ENCODE measurements around the gene TSPOAP1. TPM values are rescaled to one million over a fixed set of nuclear protein-coding genes. Genes with fewer than 3 reads are reported as not detected.

The TSPOAP1 gene
- total RNA-seq, 1 donor from 2014 or later, result 27.9 TPM

DNA sequence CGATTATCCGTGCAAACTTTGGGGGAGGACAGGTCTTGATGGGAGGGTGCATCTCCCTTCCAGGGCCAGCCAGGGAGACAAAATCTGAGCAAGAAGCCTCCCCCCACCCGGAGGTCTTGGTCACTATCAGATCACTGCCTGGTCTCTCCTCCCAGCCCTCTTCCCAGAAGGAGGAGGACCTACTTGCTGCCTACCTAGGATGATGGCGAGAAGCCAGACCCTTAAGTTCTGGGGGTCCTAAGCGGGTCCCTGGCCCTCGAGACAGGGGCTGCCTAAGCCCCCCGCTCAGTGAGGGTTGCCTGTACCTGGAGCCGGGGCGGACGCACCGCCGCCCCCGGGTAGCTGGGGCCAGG, 4.6 kb downstream of the TSPOAP1 start:
- no peak for DNase-seq (ENCODE audit: low read depth, low spot score)
- no peaks in the 10 kb centered on the region for H3K9me3 Mint-ChIP-seq
- peaks cover 2% of the 10 kb centered on the region for H3K36me3 Mint-ChIP-seq (ENCODE audit: low read depth)
- no peaks in the 10 kb centered on the region for H3K27me3 Mint-ChIP-seq (ENCODE audit: low read depth)
- peak overlapping the region; percentile 62 for H3K27ac Mint-ChIP-seq (ENCODE audit: unreplicated experiment)
- H3K4me1 Mint-ChIP-seq, result peaks cover 31% of the 10 kb centered on the region
- peak overlapping the region; percentile 44 for H3K4me3 Mint-ChIP-seq
- no peak for TF ChIP-seq CTCF (conservative IDR thresholded peaks at IDR 0.05)

DNA sequence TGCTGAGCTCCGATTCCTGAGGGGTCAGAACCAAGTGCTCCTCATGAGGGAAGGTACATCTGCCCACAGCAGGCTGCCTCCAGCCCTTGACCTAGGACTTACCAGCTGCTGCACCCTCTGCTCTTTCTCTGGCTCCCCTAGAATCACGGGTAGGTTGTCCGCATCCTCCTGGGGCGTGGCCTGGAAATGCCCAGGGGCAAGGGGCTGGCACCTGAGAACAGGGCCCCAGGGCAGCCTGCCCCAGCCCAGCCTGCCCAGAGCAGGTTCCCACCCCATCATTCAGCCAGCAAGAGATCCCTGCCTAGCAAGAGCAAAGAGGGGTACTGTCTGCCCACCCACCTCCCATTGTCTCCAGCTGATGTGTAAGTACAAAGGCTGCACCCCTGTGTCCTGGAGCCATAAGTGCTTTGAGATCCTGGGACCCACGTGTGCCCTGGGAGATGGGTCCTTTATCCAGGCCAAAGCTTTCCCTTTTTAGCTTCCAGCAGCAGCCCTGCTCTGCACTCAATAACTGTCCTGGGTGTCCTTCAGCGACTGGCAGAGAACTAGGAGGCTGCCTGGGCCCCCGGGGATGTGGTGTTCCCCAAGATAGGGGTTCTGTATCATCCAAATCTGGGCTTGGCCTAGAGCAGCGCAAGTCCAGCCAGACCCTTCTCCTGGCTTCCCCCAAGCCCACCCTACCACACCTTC, 5.1 kb downstream of the TSPOAP1 start:
- Mint-ChIP-seq H3K4me1 (peaks cover 25% of the 10 kb centered on the region), H3K27ac (ENCODE audit: unreplicated experiment) (peak overlapping the region; percentile 78), H3K27me3 (ENCODE audit: low read depth) (no peaks in the 10 kb centered on the region), H3K36me3 (ENCODE audit: low read depth) (peaks cover 2% of the 10 kb centered on the region), H3K4me3 (peak overlapping the region; percentile 44), H3K9me3 (no peaks in the 10 kb centered on the region)
- no peak for DNase-seq (ENCODE audit: low read depth, low spot score)
- TF ChIP-seq CTCF (conservative IDR thresholded peaks at IDR 0.05), result no peak

DNA sequence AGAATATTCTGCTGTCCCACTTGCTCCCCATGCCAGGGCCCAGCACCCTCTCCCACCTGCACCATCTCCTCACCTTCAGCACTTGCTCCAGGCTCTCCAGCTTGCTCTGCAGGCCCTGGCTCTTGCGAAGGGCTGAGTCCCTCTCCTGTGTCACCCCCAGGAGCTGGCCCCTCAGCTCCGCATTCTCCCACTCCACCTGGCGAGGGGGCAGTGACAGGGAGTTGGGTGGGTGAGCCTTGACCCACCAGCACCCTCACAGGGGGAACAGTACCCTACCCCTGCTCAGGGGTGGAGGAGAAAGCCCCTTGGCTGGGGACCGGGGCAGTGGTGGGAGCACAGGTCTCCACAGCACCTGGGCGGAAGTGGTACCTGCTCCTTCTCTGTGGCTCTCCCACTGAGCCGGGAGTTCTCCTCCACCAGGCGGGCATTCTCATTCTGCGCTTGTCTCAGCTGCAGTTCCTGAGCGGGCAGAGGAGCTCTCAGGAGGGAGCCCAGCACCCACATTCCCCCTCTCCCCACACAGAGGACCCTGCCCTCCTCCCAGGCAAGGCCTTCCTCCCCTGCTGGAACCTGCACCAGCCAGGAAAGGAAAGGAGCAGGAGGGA, 5.9 kb downstream of the TSPOAP1 start:
- peaks cover 2% of the 10 kb centered on the region for H3K36me3 Mint-ChIP-seq (ENCODE audit: low read depth)
- no peak overlapping the region for H3K27ac Mint-ChIP-seq (ENCODE audit: unreplicated experiment)
- TF ChIP-seq CTCF (conservative IDR thresholded peaks at IDR 0.05), result no peak
- H3K4me1 Mint-ChIP-seq, result peaks cover 17% of the 10 kb centered on the region
- no peaks in the 10 kb centered on the region for H3K9me3 Mint-ChIP-seq
- H3K27me3 Mint-ChIP-seq (ENCODE audit: low read depth), result no peaks in the 10 kb centered on the region
- H3K4me3 Mint-ChIP-seq, result no peak overlapping the region
- DNase-seq (ENCODE audit: low read depth, low spot score), result no peak

GRCh38 chr17:58321571-58322525, 6.7 kb downstream of the TSPOAP1 start:
- H3K4me1 Mint-ChIP-seq, result peaks cover 17% of the 10 kb centered on the region
- H3K27me3 Mint-ChIP-seq (ENCODE audit: low read depth), result no peaks in the 10 kb centered on the region
- H3K27ac Mint-ChIP-seq (ENCODE audit: unreplicated experiment), result peak overlapping the region; percentile 53
- no peak for DNase-seq (ENCODE audit: low read depth, low spot score)
- H3K36me3 Mint-ChIP-seq (ENCODE audit: low read depth), result peaks cover 2% of the 10 kb centered on the region
- no peaks in the 10 kb centered on the region for H3K9me3 Mint-ChIP-seq
- peak overlapping the region; percentile 43 for H3K4me3 Mint-ChIP-seq
- TF ChIP-seq CTCF (conservative IDR thresholded peaks at IDR 0.05), result no peak

GRCh38 chr17:58320570-58321323, 7.8 kb downstream of the TSPOAP1 start:
- Mint-ChIP-seq H3K27ac (ENCODE audit: unreplicated experiment) (no peak overlapping the region), H3K4me3 (no peak overlapping the region), H3K36me3 (ENCODE audit: low read depth) (peaks cover 2% of the 10 kb centered on the region), H3K27me3 (ENCODE audit: low read depth) (no peaks in the 10 kb centered on the region), H3K4me1 (peaks cover 10% of the 10 kb centered on the region), H3K9me3 (no peaks in the 10 kb centered on the region)
- no peak for DNase-seq (ENCODE audit: low read depth, low spot score)
- no peak for TF ChIP-seq CTCF (conservative IDR thresholded peaks at IDR 0.05)
